Adrenal gland (tissue), 5 donors: ENCODE results near the gene ATP6V0D1.

Experiments used
- CTCF ChIP-seq, 6 experiments: fragments of 450-650 bp in 4 of 6; fragments of 200-600 bp in 2 of 6; sonication (generic) in 1 of 6; IDR thresholded peaks; 1 replicate in 5 of 6; 2 replicates in 1 of 6; pipeline versions ENCODE4 v1.5.1 to v1.8.0; 2016 to 2021; ENCODE audit warnings: antibody characterized with exemption in 6 of 6, mild to moderate bottlenecking in 2 of 6, moderate library complexity in 1 of 6
- POLR2A ChIP-seq, 2 donors: fragments of 450-650 bp; IDR thresholded peaks; one replicate each; pipeline ENCODE4 v1.6.1; 2017; ENCODE audit warnings: antibody characterized with exemption in 2 of 2, mild to moderate bottlenecking in 2 of 2, moderate library complexity in 1 of 2
- donor health status: DM: no; HTN: no; CAD: no.

DNA sequence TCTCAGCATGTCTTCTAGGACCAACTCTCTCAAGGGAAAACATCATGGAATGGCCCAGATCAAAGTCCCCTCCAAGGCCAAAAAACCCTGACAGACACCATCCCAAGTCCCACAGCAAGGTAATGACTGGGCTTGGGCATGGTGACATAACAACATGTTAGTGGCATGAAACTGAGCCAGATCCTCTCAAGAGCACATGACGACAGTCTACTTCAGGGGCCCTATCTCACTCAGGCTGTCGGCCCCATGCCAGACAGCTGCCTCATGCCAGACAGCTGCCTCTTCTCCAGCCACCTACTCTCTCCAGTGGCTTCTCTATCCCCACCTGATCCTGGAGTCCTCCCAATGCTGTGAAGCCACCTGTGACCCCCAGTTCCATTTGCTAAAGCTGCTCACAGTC is 31.6 kb downstream of the ATP6V0D1 start:
- TF ChIP-seq CTCF (IDR thresholded peaks at IDR 0.05) (no peak), POLR2A (IDR thresholded peaks at IDR 0.05) (no peak)
